Measurements from ENCODE around the gene SEPSECS.

DNA sequence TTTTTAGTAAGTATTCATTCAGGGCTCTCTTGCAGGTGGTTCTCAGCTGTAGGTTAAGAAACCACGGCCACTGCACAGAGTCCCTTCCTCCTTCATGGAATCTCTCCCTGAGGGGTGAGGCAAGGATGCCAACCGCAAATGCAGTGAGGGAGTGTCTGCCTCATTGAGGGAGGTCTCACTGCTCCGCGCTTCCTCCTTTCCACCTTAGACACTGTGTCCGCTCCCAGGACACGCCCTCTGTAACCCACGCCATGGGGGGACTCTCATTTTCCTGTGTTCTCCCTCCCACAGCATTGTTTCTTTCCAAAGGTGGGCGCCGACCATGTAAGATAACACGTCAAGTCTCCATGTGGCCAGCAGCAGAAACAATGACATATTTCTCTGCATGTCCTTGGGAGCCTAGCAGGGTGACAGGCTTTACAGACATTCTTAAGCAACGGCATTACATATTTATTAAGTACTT is 63.2 kb downstream of the SEPSECS start:
- TF ChIP-seq, protein P1, sequence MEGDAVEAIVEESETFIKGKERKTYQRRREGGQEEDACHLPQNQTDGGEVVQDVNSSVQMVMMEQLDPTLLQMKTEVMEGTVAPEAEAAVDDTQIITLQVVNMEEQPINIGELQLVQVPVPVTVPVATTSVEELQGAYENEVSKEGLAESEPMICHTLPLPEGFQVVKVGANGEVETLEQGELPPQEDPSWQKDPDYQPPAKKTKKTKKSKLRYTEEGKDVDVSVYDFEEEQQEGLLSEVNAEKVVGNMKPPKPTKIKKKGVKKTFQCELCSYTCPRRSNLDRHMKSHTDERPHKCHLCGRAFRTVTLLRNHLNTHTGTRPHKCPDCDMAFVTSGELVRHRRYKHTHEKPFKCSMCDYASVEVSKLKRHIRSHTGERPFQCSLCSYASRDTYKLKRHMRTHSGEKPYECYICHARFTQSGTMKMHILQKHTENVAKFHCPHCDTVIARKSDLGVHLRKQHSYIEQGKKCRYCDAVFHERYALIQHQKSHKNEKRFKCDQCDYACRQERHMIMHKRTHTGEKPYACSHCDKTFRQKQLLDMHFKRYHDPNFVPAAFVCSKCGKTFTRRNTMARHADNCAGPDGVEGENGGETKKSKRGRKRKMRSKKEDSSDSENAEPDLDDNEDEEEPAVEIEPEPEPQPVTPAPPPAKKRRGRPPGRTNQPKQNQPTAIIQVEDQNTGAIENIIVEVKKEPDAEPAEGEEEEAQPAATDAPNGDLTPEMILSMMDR (IDR thresholded peaks at IDR 0.05), result no peak
- no peak for TF ChIP-seq POLR2A (IDR thresholded peaks at IDR 0.05)
- TF ChIP-seq POLR2AphosphoS5 (IDR thresholded peaks at IDR 0.05; ENCODE audit: insufficient read depth in 1 of 2, low read depth in 1 of 2), result no peak

Data from vagina (tissue), 2 donors.